Midbrain (tissue), 1 donor: ENCODE results near the gene BBX.
"Not testable (repeated sequence)": the region's sequence is repeated elsewhere in the genome, so short reads cannot be mapped to it uniquely, and the experiment has no call there.

Experiments used
- DNase-seq: peaks from one replicate; lab custom pipeline; 2025; lab: John Stamatoyannopoulos, UW

BBX gene

DNA sequence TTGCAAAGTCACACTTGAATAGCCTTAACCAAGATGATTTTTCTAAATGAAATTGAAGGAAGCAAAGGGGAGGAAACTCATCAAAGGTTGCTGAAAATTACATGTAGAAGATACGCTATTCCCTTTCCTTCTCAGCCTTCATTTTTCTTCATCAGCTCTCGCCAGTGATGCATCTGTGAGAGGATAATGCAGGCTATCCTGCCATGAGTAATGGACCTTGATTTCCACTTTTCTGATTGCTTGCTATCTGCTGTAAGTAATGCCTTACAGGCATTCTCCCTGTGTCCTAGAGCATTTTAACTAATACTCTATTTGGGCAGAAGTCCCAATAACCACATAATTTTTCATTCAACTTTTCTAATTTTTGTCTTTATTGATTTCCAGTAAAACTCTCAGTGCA lies 162.6 kb downstream of the BBX start:
- DNase-seq, result no peak

DNA sequence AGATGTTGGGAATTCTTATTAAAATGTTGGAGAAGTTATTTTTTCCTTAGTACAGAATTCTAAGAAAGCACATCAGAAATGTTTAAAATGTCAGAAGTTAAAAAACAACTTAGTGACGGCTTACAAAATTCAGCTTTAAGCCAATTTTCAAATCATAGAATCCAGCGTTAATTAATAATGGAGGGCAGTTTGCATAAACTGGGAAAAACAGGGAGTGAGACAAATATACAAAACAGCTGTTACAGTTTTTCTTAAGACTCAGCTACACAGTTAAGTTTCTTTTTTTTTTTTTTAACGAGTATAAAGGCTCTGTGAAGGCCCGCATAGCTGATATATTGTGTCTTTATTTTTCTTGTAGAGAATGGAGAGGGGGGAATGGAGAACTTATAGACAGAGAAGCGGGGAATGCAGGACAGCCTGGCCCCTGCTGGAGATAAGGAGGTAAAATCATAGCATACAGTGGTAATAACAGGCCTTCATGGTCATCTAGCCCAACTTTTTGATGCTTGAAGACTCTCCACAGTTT lies 164.4 kb downstream of the BBX start:
- DNase-seq, result no peak

DNA sequence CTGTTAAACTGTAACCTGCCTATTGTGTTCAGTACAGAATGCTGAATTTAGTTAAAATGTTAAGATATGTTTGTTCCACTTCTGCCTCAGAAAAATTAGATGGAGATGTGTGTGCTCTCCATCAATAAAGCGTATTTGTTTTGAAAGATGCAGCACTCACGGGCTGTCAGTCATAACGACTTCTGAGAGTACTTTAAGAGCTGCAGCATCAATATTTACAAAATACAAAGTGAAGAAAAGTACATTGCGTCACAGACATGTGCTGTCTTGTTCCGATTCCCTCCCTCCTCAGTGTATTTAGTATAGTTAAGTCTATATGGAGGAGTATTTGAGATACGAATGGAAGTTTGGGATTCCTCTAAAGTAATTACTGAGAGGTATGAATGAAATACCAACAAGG lies 166.6 kb downstream of the BBX start:
- no peak for DNase-seq

DNA sequence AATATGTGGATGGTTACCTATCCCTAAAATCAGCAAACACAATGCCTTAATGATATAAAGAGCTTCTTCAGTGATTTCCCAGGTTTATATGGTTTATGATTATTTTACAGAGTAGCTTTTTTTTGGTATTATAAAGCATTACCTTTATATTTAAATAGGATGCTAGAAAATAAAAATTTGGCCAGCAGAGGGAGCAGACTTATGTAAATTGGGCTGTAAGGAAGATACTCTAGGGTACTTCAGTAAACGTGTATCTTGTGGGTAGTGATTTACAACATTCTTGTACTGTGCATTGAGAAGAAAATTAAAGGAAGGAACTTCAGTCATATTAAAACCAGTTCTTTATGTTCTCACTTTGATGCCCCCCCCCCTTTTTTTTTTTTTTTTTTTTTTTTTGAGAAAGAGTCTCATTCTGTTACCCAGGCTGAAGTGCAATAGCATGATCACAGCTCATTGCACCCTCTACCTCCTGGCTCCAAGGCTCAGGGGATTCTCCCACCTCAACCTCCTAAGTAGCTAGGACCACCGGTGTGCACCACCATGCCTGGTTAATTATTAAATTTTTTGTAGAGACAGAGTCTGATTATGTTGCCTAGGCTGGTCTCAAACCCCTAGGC lies 167.9 kb downstream of the BBX start:
- DNase-seq, result peak; percentile 72

DNA sequence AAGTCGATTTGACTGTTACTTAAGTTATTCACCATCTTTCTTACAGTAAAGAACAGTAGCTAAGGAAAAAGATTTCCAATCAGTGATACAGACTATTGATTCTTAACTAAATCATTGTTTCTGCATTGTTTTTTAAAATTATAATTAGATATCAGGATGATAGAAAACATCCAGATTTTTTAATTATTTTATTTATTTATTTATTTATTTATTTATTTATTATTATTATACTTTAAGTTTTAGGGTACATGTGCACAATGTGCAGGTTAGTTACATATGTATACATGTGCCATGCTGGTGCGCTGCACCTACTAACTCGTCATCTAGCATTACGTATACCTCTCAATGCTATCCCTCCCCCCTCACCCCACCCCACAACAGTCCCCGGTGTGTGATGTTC lies 169.2 kb downstream of the BBX start:
- not testable (repeated sequence) for DNase-seq

DNA sequence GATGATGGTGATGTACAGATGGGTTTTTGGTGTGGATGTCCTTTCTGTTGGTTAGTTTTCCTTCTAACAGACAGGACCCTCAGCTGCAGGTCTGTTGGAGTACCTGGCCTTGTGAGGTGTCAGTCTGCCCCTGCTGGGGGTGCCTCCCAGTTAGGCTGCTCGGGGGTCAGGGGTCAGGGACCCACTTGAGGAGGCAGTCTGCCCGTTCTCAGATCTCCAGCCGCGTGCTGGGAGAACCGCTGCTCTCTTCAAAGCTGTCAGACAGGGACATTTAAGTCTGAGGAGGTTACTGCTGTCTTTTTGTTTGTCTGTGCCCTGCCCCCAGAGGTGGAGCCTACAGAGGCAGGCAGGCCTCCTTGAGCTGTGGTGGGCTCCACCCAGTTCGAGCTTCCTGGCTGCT lies 174.6 kb downstream of the BBX start:
- DNase-seq, result not testable (repeated sequence)

DNA sequence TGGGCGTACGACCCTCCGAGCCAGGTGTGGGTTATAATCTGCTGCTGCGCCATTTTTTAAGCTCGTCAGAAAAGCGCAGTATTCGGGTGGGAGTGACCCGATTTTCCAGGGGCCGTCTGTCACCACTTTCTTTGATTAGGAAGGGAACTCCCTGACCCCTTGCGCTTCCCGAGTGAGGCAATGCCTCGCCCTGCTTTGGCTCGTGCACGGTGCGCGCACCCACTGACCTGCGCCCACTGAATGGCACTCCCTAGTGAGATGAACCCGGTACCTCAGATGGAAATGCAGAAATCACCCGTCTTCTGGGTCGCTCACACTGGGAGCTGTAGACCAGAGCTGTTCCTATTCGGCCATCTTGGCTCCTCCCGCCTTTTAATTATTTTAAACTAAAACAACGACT lies 175.1 kb downstream of the BBX start:
- not testable (repeated sequence) for DNase-seq

DNA sequence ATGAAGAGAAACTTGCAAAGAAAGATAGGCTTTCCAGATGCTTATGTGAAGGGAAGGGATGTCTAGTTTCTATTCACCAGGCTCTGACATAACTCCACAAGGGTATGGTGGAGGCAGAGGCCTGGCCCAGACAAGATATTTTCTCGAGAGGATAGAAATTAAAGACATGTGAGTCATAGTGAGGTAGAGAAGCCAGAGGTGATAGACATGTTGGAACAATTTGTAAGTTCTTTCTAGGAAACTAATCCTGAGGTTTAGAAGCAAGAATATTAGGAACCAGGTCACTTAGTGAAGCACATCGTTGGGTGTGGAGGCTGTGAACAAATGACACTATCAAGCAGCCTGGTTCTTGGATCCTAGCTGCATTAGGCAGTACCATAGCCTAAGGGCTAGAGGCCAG lies 176.9 kb downstream of the BBX start:
- DNase-seq, result no peak

DNA sequence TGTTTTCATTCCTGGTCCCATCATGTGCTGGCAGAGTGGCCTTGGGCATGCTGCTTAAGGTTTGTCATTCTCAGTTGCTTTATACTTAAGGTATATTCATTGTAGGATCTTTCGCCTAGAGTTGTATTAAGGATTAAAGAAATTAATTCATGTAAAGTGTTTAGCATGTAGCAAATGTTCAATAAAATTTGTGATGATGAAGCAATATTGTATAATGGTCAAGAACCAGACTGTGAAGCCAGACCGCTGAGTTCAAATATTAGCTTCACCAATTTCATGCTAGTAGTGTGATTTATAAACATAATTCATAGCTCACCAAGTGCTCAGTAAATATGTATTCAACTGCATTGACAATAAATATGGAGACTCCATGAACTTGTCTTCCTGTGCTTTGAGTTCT lies 178.5 kb downstream of the BBX start:
- no peak for DNase-seq

DNA sequence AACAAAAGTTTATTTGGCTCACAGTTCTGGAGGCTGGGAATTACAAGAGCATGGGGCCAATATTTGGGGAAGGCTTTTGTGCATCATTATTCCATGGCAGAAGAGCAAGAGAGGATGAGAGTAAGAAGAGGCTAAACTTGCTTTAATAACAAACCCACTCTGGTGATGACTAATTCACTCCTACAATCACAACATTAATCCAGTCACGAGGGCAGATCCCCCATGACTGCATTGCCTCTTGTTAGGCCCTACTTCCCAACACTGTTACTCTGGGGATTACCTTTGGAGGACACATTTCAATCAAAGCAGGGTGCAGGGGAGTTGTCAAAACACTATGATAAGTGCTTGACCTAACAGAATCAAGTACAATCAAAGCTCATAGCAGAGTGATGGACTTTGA lies 181.7 kb downstream of the BBX start:
- no peak for DNase-seq

DNA sequence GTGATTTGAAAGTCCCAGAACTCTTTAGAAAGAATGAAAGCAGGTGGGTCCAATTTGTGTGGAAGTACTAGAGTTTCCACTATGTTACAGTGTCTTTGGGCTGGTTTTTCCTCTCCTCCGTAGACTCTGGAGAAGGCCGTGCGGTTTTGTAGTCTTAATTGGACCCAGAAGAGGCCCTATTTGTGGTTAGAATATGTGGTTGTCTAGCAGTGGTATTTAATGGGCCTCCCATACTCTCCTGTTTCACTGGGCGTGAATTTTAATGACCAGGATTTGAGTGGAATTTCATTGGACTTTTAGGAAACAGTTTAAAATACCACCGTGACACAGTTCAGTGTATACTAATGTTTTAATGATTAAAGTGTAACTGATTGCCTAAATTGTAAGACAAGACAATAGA lies 182.3 kb downstream of the BBX start:
- DNase-seq, result no peak

DNA sequence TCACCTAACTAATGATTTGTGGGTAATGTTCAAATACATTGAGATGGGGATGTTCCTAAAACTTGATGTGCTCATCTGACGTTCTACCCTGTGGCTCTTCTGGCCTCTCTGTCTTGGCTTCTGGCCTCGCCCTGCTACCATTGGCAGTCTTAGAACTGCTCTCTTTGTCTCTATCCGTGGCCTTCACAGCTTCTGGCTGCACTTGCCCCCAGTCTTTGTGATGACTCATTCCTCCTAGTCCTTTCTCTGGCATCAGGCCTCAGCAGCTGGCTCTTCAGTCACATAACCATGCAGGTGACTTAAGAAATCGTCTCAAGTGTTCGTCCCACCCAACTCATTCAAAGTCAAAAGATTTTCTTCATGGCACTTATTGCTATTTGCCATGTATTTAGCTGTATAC lies 188.1 kb downstream of the BBX start:
- no peak for DNase-seq

DNA sequence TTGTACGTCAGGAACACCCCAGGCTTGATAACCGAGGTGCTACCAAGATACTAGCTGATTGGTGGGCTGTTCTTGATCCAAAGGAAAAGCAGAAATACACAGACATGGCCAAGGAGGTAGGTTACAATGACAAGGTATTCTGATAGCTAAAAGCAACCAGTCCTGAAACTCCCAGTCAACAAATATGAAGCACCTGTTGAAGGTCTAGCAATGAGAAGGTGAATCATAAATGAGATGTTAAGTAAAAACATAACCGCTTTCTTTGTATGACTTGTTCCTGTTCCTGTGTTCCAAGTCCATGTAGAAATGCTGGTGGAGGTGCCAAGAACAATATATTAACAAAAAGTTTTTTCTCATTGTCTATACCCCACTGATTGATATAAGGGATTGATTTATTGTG lies 194.0 kb downstream of the BBX start:
- no peak for DNase-seq

DNA sequence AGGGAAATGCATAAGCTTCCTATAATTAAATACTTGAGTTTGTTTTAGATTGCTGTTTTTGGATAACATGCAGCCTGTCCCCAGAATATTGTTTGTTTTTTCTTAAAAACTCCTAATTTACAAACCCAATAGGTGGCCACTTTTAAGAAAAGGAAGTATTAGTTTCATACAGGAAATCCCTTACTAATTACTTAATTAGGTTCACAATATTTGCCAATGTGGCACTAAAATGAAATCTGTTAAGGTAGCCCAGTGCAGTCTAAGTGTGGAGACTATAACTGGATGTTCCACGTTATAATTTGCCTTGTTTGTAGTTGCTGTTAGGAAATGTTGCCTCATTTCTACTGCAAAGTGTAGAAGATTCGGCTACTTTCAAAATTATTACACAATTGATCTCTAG lies 195.8 kb downstream of the BBX start:
- no peak for DNase-seq

DNA sequence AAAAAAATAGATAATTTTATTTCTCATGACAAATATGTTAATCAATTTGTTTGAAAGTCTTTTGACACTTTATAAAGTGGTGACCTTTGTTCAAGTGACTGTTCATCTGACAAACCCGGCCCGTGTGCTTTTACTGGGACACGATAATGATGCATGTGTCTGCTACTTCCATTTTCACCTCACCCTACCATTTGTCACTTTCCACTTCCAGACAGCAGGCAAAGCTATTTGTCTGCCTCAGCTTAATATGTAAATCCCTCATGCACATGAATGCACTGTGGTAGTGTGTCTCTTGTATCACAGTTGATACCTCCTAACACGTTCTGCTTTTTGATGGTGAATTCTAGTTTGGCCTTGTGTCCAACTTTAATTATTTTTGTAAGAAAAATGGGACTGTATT lies 204.3 kb downstream of the BBX start:
- DNase-seq, result no peak

DNA sequence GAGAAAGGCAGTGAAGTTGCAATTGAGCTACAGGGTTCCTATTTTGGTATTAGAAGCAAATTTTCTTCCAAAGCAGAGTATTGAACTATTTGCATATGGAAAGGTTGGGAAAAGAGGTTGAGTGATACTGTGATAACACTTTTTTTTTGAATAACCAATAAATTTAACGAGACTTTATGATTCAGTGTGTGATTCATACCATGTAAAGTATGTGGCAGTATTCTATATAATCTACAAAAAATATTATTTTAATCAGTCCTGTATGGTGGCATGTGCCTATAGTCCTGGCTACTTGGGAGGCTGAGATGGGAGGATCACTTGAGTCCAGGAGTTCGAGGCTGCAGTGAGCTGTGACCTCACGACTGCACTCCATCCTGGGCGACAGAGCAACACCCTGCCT lies 206.9 kb downstream of the BBX start:
- no peak for DNase-seq

DNA sequence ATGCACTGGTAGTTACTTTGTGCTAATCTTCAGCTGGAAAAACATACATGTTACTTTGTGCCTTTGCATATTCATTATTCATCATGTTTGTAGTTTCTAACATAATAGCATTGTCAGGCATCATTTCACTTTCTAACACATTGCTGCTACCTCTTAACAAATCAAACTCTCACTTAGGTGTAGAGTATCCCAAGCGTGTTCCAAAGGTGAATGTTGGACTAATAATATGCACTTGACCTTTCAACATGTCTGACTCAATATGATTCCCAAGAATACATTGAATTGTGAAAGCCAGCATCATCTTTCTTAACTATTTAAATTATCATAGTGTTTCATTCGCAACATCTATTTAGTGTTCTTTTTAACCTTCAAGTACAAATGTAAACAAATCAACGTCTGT lies 211.6 kb downstream of the BBX start:
- no peak for DNase-seq

DNA sequence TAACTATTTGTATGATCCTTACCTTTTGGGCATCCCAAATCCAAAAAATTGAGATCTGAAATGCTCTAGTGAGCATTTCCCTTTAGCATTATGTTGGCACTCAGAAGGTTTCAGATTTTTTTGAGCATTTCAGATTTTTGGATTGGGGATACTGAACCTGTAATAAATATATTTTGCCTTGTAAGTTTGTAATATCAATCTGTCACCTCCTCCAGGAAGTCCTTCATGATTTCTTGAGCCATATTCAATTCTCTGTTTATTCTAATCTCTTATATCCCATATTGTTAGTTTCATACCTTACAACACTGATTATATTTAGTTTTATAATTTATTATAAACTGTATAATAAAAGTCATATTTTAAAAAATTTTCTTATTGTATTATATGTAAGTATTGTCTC lies 215.2 kb downstream of the BBX start:
- DNase-seq, result no peak

DNA sequence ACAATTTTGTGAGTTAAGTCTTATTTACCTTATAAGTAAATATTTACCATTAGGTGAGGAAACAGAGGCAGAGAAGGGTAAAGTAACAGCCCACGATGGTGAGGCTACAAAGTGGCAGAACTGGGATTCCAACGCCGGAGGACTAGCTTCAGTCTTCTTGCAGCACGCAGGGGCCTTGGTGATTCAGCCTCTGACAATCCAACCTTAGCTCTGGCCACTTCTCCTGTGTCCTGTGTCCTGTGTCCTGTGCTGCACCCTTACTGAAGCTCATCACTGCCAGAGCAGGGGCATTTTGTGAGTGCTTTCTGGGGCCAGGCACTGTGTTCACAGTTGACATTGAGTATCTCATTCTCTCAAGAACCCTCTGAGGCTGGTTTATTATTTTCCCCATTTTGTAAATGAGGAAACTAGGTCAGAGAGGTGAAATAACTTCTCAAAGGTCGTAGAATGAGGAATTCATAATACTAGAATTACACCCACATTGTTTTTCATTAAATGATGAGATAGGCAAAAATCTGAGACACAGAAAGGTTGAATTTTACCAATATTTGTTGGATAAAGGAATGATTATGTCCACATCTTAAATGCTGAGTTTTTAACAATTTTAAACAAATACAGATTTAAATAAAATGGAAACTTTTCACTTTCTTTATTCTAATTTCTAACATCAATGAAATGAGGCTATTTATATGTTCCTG lies 215.9 kb downstream of the BBX start:
- no peak for DNase-seq

DNA sequence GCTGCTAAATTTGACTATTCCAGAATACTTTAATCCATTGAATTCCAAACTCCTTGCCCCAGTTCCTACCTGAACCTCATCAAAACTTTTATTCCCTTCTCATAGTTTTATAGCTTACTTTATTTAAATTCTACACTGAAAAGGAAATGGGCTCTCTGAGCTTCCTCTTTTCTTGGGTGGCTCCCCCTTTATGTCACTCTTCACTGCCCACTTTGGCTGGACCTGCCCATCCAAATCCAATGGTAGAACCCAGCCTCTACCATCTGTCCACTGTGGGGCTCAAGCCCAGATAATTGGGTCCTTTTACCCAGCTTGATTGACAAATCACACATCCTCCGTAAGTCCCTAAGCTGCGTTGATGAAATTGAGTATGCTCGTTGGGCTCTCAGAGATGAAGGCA lies 216.5 kb downstream of the BBX start:
- no peak for DNase-seq

DNA sequence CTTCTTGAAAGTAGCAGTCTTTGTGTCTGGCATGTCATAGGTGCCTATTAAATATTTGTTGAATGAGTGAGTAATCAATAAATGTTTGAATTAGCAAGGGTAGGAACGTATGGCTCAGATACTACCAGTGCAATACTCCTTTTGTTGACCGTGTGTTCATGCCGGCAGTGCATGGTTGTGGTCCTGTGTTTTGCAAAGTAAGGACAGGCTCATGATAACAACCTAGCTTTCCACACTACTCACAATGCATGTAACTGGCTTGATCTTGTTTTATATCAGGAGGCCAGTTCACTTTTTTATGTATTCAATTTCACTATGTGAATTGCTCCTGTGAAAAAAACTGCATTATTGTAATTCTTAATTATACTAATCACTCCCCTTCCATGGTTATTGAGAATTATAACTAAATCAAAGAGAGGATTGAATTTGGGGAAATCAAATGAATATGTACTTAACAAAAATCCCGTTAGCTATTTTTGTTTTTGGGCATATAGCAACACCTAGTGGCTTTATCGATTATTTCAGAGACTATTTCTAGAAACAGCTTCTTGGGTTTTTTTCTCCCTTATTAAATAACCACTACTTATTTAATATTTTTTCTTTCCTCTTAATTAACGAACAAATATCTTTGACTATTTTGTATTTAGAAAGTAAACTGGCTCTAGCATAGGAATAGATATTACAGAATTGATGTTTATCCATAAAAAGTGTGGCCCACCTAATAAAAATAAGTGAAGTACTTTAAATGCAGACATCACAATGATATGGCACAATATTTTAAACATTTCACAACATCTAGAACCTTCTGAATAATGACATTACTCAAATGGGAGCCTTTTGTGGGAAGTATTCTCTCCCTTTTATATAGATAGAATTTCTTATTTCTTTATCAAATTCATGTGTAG lies 218.5 kb downstream of the BBX start:
- peak; percentile 45 for DNase-seq

DNA sequence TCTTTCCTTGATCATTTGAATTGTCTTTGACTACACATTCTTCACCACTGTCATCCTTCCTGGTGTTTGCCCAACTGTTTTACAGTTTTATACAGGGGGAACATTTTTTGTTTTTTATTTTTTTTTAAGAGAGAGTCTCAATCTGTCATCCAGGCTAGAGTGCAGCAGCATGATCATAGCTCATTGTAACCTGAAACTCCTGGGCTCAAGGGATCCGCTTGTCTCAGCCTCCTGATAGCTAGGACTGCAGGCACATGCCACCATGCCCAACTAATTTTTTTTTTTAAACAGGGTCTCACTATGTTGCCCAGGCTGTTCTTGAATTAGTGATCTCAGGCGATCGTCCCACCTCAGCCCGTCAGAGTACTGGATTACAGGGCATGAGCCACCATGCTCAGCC lies 222.6 kb downstream of the BBX start:
- no peak for DNase-seq
